K562 (cell line): ENCODE measurements around the gene LRRC8C. TPM values are rescaled to one million over a fixed set of nuclear protein-coding genes. Genes with fewer than 3 reads are reported as not detected.
A peak's percentile ranks its signal among the peaks of the same experiment; 100 is the strongest.

Experiments used
- ATAC-seq: fragments of 200-7000 bp; cut with Tn5 transposase; 3 replicates; pipeline ENCODE4 v1.9.1; 2020; ENCODE audit warnings: moderate library complexity
- BruUV-seq: library from RNA; stranded (reverse); fragments of 400-500 nt; replicated peaks from 2 replicates; lab custom pipeline; 2021; lab: Mats Ljungman, UMichigan
- CTCF ChIA-PET: fragments of 300-600 bp; formaldehyde crosslinking; extraction: SDS; loops from one replicate; lab custom pipeline; 2021; ENCODE audit warnings: low intra/inter-chr PET ratio; lab: Yijun Ruan, JAX
- POLR2A ChIA-PET: fragments of 300-600, 350-650 bp; sonication (Branson Sonifier 250); formaldehyde crosslinking; extraction: SDS; loops from one replicate; lab custom pipeline; 2021; ENCODE audit warnings: antibody characterized with exemption, inconsistent platforms; lab: Yijun Ruan, JAX
- DNase-seq, 4 experiments: peaks; one replicate each; pipeline versions ENCODE4 v3.0.0 to v3.0.0-alpha.2; 2011 to 2018; ENCODE audit warnings: low spot score in 3 of 4, mixed read lengths in 3 of 4; ENCODE audit errors: extremely low read depth in 1 of 4
- FAIRE-seq: peaks from 2 replicates; lab custom pipeline; 2011; peaks lifted over from hg19 to GRCh38; lab: Jason Lieb, UNC
- H2AFZ ChIP-seq: 2 replicates; pipeline ENCODE4 v1.6.0; 2011; ENCODE audit warnings: low read depth, low read length, control low read depth, inconsistent platforms
- H3K27ac ChIP-seq: fragments of 200-600 bp; 3 replicates; pipeline ENCODE4 v1.8.0; 2011; ENCODE audit warnings: low read depth, mild to moderate bottlenecking, control low read depth, inconsistent platforms, low read length, moderate library complexity, mixed read lengths; ENCODE audit errors: extremely low read depth
- H3K27me3 ChIP-seq, 2 experiments: fragments of 300-600 bp in 1 of 2; 2 replicates in 1 of 2; 3 replicates in 1 of 2; pipeline versions ENCODE4 v1.6.0 to v1.8.0; 2011; ENCODE audit warnings: inconsistent platforms in 2 of 2, low read length in 2 of 2, mild to moderate bottlenecking in 1 of 2, mixed read lengths in 1 of 2, moderate library complexity in 1 of 2; ENCODE audit not compliant: control insufficient read depth in 2 of 2, insufficient read depth in 2 of 2
- H3K36me3 ChIP-seq: fragments of 300-600 bp; 3 replicates; pipeline ENCODE4 v1.8.0; 2011; ENCODE audit warnings: mild to moderate bottlenecking, low read length, inconsistent platforms; ENCODE audit not compliant: control insufficient read depth, insufficient read depth
- H3K4me1 ChIP-seq, 2 experiments: fragments of 200-600 bp in 1 of 2; replicated peaks in 1 of 2; 2 replicates in 1 of 2; 3 replicates in 1 of 2; pipeline versions ENCODE4 v1.5.1 to v1.8.0; 2011; ENCODE audit warnings: inconsistent platforms in 2 of 2, low read length in 2 of 2, mild to moderate bottlenecking in 1 of 2, mixed read lengths in 1 of 2, moderate library complexity in 1 of 2; ENCODE audit not compliant: control insufficient read depth in 2 of 2, insufficient read depth in 2 of 2
- H3K4me2 ChIP-seq: 2 replicates; pipeline ENCODE4 v1.6.1; 2011; ENCODE audit warnings: low read length, control low read depth, inconsistent platforms, mixed read lengths; ENCODE audit not compliant: insufficient read depth
- H3K4me3 ChIP-seq: fragments of 200-600 bp; sonication (generic), shearing (Covaris generic); 2 replicates; pipeline ENCODE4 v1.5.1; 2016; ENCODE audit warnings: control low read depth, inconsistent platforms
- H3K79me2 ChIP-seq: fragments of 200-600 bp; 3 replicates; pipeline ENCODE4 v1.8.0; 2011; ENCODE audit warnings: low read length, inconsistent platforms; ENCODE audit not compliant: control insufficient read depth, insufficient read depth
- H3K9ac ChIP-seq, 2 experiments: 2 replicates each; pipeline versions ENCODE4 v1.6.0 to v1.6.1; 2011; ENCODE audit warnings: low read depth in 2 of 2, low read length in 2 of 2, control low read depth in 1 of 2, inconsistent platforms in 1 of 2, mild to moderate bottlenecking in 1 of 2, mixed read lengths in 1 of 2; ENCODE audit not compliant: insufficient read depth in 1 of 2
- H3K9me1 ChIP-seq: one replicate; pipeline ENCODE4 v1.6.0; 2011; ENCODE audit warnings: inconsistent platforms, mild to moderate bottlenecking, low read length, moderate library complexity; ENCODE audit not compliant: control insufficient read depth, insufficient read depth
- H3K9me3 ChIP-seq: replicated peaks from 2 replicates; pipeline ENCODE4 v1.5.1; 2011; ENCODE audit warnings: low read depth, low read length, inconsistent platforms; ENCODE audit not compliant: control insufficient read depth, insufficient read depth
- H4K20me1 ChIP-seq: replicated peaks from 2 replicates; pipeline ENCODE4 v1.6.1; 2011; ENCODE audit warnings: low read length, inconsistent platforms, mixed read lengths; ENCODE audit not compliant: control insufficient read depth, insufficient read depth
- ATF7 ChIP-seq: fragments of 450-650 bp; IDR thresholded peaks from 2 replicates; pipeline ENCODE4 v1.7.1; 2014; ENCODE audit warnings: mild to moderate bottlenecking, moderate library complexity
- EP400 ChIP-seq: fragments of 450-650 bp; IDR thresholded peaks from 2 replicates; pipeline ENCODE4 v1.6.1; 2017; ENCODE audit warnings: antibody characterized with exemption, mild to moderate bottlenecking, moderate library complexity
- HDAC1 ChIP-seq, 2 experiments: fragments of 450-650 bp; IDR thresholded peaks; 2 replicates each; pipeline ENCODE4 v1.6.1; 2016 to 2017; ENCODE audit warnings: inconsistent platforms in 1 of 2, mild to moderate bottlenecking in 1 of 2, moderate library complexity in 1 of 2
- HIVEP1 ChIP-seq: fragments of 250-450 bp; sonication (Bioruptor Pico); IDR thresholded peaks from 2 replicates; pipeline ENCODE4 v1.4.0; 2020; ENCODE audit warnings: mild to moderate bottlenecking
- JUND ChIP-seq, 2 experiments: IDR thresholded peaks; 2 replicates in 1 of 2; 3 replicates in 1 of 2; pipeline ENCODE4 v1.6.1; 2011; ENCODE audit warnings: borderline replicate concordance in 2 of 2, low read depth in 2 of 2, low read length in 2 of 2, improper control_type of control experiment in 1 of 2, missing biosample characterization in 1 of 2, missing genetic modification characterization in 1 of 2, missing genetic modification reagents in 1 of 2
- MIER1 ChIP-seq: fragments of 450-650 bp; IDR thresholded peaks from 2 replicates; pipeline ENCODE4 v1.6.1; 2016; ENCODE audit warnings: antibody characterized with exemption, mild to moderate bottlenecking, low read depth
- MYBL2 ChIP-seq, 2 experiments: fragments of 450-650 bp in 1 of 2; sonication (generic) in 1 of 2; formaldehyde crosslinking in 1 of 2; IDR thresholded peaks; 2 replicates each; pipeline versions ENCODE4 v1.6.1 to v1.8.1; 2017 to 2022; ENCODE audit warnings: borderline replicate concordance in 1 of 2, inconsistent platforms in 1 of 2, low read depth in 1 of 2, mild to moderate bottlenecking in 1 of 2, missing genetic modification reagents in 1 of 2, moderate library complexity in 1 of 2
- NFE2 ChIP-seq: IDR thresholded peaks from 2 replicates; pipeline ENCODE4 v1.6.1; 2014; ENCODE audit warnings: antibody characterized with exemption, low read depth
- POLR2B ChIP-seq: fragments of 450-650 bp; IDR thresholded peaks from 2 replicates; pipeline ENCODE4 v1.6.1; 2018; ENCODE audit warnings: low read depth; ENCODE audit not compliant: partially characterized antibody
- RFX7 ChIP-seq: fragments of 250-450 bp; sonication (Bioruptor Pico); IDR thresholded peaks from 2 replicates; pipeline ENCODE4 v1.5.1; 2021; ENCODE audit warnings: mild to moderate bottlenecking
- SMAD2 ChIP-seq: fragments of 150-350 bp; IDR thresholded peaks from 2 replicates; pipeline ENCODE4 v1.6.1; 2014; ENCODE audit warnings: low read depth, mild to moderate bottlenecking, low read length
- SMAD3 ChIP-seq: fragments of 450-650 bp; formaldehyde crosslinking; conservative IDR thresholded peaks from 2 replicates; pipeline ENCODE4 v1.4.0; 2020; ENCODE audit warnings: mild to moderate bottlenecking
- U2AF1 ChIP-seq: fragments of 200-400 bp; formaldehyde crosslinking; optimal IDR thresholded peaks from 2 replicates; pipeline ENCODE3; 2017; ENCODE audit warnings: mild to moderate bottlenecking, low read depth, low read length, moderate library complexity
- ZFP1 ChIP-seq: fragments of 450-650 bp; formaldehyde crosslinking; IDR thresholded peaks from 2 replicates; pipeline ENCODE4 v1.4.0; 2020; ENCODE audit warnings: mild to moderate bottlenecking, mixed read lengths
- ZNF232 ChIP-seq: sonication (generic); formaldehyde crosslinking; IDR thresholded peaks from 2 replicates; pipeline ENCODE4 v1.8.0; 2022; ENCODE audit warnings: mild to moderate bottlenecking, missing genetic modification reagents
- ZNF609 ChIP-seq: sonication (generic); formaldehyde crosslinking; IDR thresholded peaks from 2 replicates; pipeline ENCODE4 v1.8.1; 2023; ENCODE audit warnings: missing genetic modification reagents, mild to moderate bottlenecking, borderline replicate concordance
- ZNF764 ChIP-seq: fragments of 250-450 bp; sonication (Bioruptor Pico); IDR thresholded peaks from 2 replicates; pipeline ENCODE4 v1.4.0; 2020; ENCODE audit warnings: low read depth, mild to moderate bottlenecking, moderate library complexity
- WGBS: fragments of 100-300 bp; shearing (Covaris generic); methylation state at CpG from one replicate; pipeline ENCODE4 v1.1.6; 2016; ENCODE audit warnings: low coverage, mixed read lengths; ENCODE audit not compliant: insufficient coverage; ENCODE audit errors: missing lambda C conversion rate; 5-methylcytosine and 5-hydroxymethylcytosine counted together
- in situ Hi-C: fragments of 300-500 bp; cut with MboI; formaldehyde crosslinking; loops from 4 replicates; pipeline ENCODE4 v1.15.0; 2018; ENCODE audit warnings: inconsistent platforms, mixed read lengths
- intact Hi-C: fragments of 100-400 bp; cut with micrococcal nuclease; formaldehyde crosslinking; loops from 2 replicates; pipeline ENCODE4 v1.14.2; 2022
- polyA plus RNA-seq, 8 experiments: library from polyadenylated mRNA; depleted of rRNA in 4 of 8; stranded (reverse) in 5 of 8; unstranded in 3 of 8; fragments of >200 nt; fragmentation: Nextera tagmentation in 2 of 8; fragmentation: Illumina TruSeq in 1 of 8; extraction: Ambion mirVana in 2 of 8; extraction: Trizol in 1 of 8; gene quantifications; 2 replicates each; pipeline versions ENCODE4 v1.2.1 to v1.2.3, GENCODE V29; 2011 to 2014; ENCODE audit warnings: inconsistent platforms in 1 of 8, missing spikeins in 1 of 8
- total RNA-seq, 7 experiments: library from RNA; depleted of rRNA in 6 of 7; stranded (reverse); fragments of >200 nt in 6 of 7; fragmentation: Illumina TruSeq in 2 of 7; extraction: Trizol in 2 of 7; gene quantifications; 2 replicates each; pipeline versions ENCODE4 v1.2.1 to v1.2.3, GENCODE V29; 2011 to 2021; ENCODE audit warnings: low replicate concordance in 1 of 7

LRRC8C gene
- total and polyA plus RNA-seq, 9 of the 15 experiments (the other 6 are each of a cell fraction or from before 2014, with no cell fraction given): 1.00 to 12.5 (median 4.5) TPM

- peak overlapping the region; percentile 51 for H2AFZ ChIP-seq
- H3K27ac ChIP-seq: peak overlapping the region; percentile 23; the same call in 1 of the 3 replicates
- no peaks in the 10 kb centered on the region for H3K9me1 ChIP-seq
- no peaks in the 10 kb centered on the region for H3K36me3 ChIP-seq
- H3K9ac ChIP-seq: peak overlapping the region in 1 of 2 experiments; percentile 66; a peak in 2 of 4 replicates
- intact Hi-C loops (no loop called here), in situ Hi-C loops (no loop called here)
- H3K4me1 ChIP-seq: peaks cover 4 to 5% of the 10 kb centered on the region in 2 experiments; a peak in 2 of 5 replicates
- ATAC-seq: peak; percentile 79
- FAIRE-seq: peak; percentile 46
- peak in 3 of 4 experiments; percentile 14 to 59 (median 28) for DNase-seq
- H3K4me3 ChIP-seq: no peak overlapping the region
- ChIA-PET POLR2A (interaction anchor here (1.9 kb wide), 1 partner anchor 25 kb away, joined by 8 read pairs; no protein-coding TSS in a partner anchor), CTCF (no interaction called here)
- no peaks in the 10 kb centered on the region for H3K27me3 ChIP-seq
- 33% methylated on average over 10 of the region's 10 CpGs for WGBS
- H3K9me3 ChIP-seq: no peaks in the 10 kb centered on the region
- H3K79me2 ChIP-seq: no peaks in the 10 kb centered on the region
- H3K4me2 ChIP-seq: 0 out of 2 replicates have a peak overlapping the region, but pooled peaks have one; percentile 2
- no TSS peak for BruUV-seq
- no peaks in the 10 kb centered on the region for H4K20me1 ChIP-seq
- peak; percentile 8; the same call in 1 of the 2 replicates for TF ChIP-seq NFE2
- TF ChIP-seq JUND (IDR thresholded peaks at IDR 0.05; ENCODE audit: borderline replicate concordance, low read depth, low read length): peak; percentile 17; the same call in 1 of the 2 replicates
- no peak for TF ChIP-seq JUND (tag; IDR thresholded peaks at IDR 0.05; ENCODE audit: borderline replicate concordance, low read depth, low read length)
- TF ChIP-seq HIVEP1 (CRISPR knock-in tag): no peak
- no peak for TF ChIP-seq ZFP1
- TF ChIP-seq RFX7 (CRISPR knock-in tag): no peak
- no peak for TF ChIP-seq SMAD2
- no peak for TF ChIP-seq HDAC1 (IDR thresholded peaks at IDR 0.05)
- TF ChIP-seq MYBL2 (IDR thresholded peaks at IDR 0.05; ENCODE audit: low read depth): no peak
- TF ChIP-seq MYBL2 (CRISPR knock-in tag; IDR thresholded peaks at IDR 0.05; ENCODE audit: borderline replicate concordance): no peak
- TF ChIP-seq ZNF764 (CRISPR knock-in tag): no peak
- no peak for TF ChIP-seq ZNF232 (CRISPR knock-in tag)
- TF ChIP-seq SMAD3 (CRISPR knock-in tag): no peak
- no peak for TF ChIP-seq EP400
- no peak for TF ChIP-seq MIER1
- TF ChIP-seq U2AF1: no peak
- no peak for TF ChIP-seq POLR2B
- no peak for TF ChIP-seq ZNF609
- 0 out of 2 replicates have a peak, but pooled peaks have one; percentile 28 for TF ChIP-seq ATF7
Observed at GRCh38 chr1:89739013-89739843, 106.3 kb downstream of the LRRC8C start.
